Activated CD4-positive, alpha-beta T cell treated with anti-CD3 and anti-CD28 coated beads, Interleukin-2, amount 50 U/mL, for 24 hours (primary cell): ENCODE results near the gene NAA50.

Experiments
- DNase-seq, 2 donors: peaks; one replicate each; pipeline ENCODE4 v3.0.0-alpha.2; 2020; ENCODE audit warnings: low read depth in 1 of 2, low spot score in 1 of 2

The NAA50 gene

GRCh38 chr3:113743006-113743630 is 2.9 kb downstream of the NAA50 start:
- DNase-seq = no peak

- no peak for DNase-seq
These were observed 4.4 kb downstream of the NAA50 start for GRCh38 chr3:113741620-113742019.

GRCh38 chr3:113741086-113741485 is 5.0 kb downstream of the NAA50 start:
- DNase-seq = no peak

GRCh38 chr3:113736548-113737089 is 9.4 kb downstream of the NAA50 start:
- DNase-seq = peak in 1 of 2 donors; percentile 19

- no peak for DNase-seq
These were observed 14.4 kb downstream of the NAA50 start for GRCh38 chr3:113731694-113732093.

- no peak for DNase-seq
These were observed 15.5 kb downstream of the NAA50 start for GRCh38 chr3:113730550-113730949.

- DNase-seq = no peak
These were observed 17.4 kb downstream of the NAA50 start for GRCh38 chr3:113728661-113729060.

GRCh38 chr3:113721636-113722035 is 24.4 kb downstream of the NAA50 start:
- DNase-seq = no peak

GRCh38 chr3:113719758-113720157 is 26.3 kb downstream of the NAA50 start:
- DNase-seq = no peak

- DNase-seq = no peak
These were observed 26.8 kb downstream of the NAA50 start for GRCh38 chr3:113719294-113719693.

GRCh38 chr3:113717818-113718217 is 28.2 kb downstream of the NAA50 start:
- DNase-seq = no peak

- no peak for DNase-seq
These were observed 28.7 kb downstream of the NAA50 start for GRCh38 chr3:113717308-113717707.

- no peak for DNase-seq
These were observed 31.3 kb downstream of the NAA50 start for GRCh38 chr3:113714702-113715101.

- no peak for DNase-seq
These were observed 33.9 kb downstream of the NAA50 start for GRCh38 chr3:113712129-113712528.

GRCh38 chr3:113707835-113708234 is 38.2 kb downstream of the NAA50 start:
- DNase-seq = no peak

GRCh38 chr3:113698956-113699355 is 47.1 kb downstream of the NAA50 start:
- no peak for DNase-seq

- no peak for DNase-seq
These were observed 47.8 kb downstream of the NAA50 start for GRCh38 chr3:113698213-113698742.

GRCh38 chr3:113697500-113698090 is 48.5 kb downstream of the NAA50 start:
- DNase-seq = no peak

- peak; percentile 94 to 98 for DNase-seq
These were observed 49.2 kb downstream of the NAA50 start for GRCh38 chr3:113696658-113697499.

GRCh38 chr3:113695786-113696645 is 50.0 kb downstream of the NAA50 start, which contains the start of gene USF3:
USF3 (minus strand) TSS chr3:113696642; CDS start chr3:113674878, 21,764 bp downstream.
- DNase-seq = peak; percentile 56 to 73

GRCh38 chr3:113695431-113695785 is 50.6 kb downstream of the NAA50 start:
- DNase-seq = no peak
